GM21576 (cell line): ENCODE measurements around the gene SPSB4.
"Not testable (repeated sequence)": the region's sequence is repeated elsewhere in the genome, so short reads cannot be mapped to it uniquely, and the experiment has no call there.

Source experiments
- ATAC-seq: cut with Tn5 transposase; IDR thresholded peaks from one replicate; pipeline ENCODE4 v1.9.1; 2021; ENCODE audit warnings: mild to moderate bottlenecking, moderate library complexity; ENCODE audit not compliant: unreplicated experiment

SPSB4 gene

DNA sequence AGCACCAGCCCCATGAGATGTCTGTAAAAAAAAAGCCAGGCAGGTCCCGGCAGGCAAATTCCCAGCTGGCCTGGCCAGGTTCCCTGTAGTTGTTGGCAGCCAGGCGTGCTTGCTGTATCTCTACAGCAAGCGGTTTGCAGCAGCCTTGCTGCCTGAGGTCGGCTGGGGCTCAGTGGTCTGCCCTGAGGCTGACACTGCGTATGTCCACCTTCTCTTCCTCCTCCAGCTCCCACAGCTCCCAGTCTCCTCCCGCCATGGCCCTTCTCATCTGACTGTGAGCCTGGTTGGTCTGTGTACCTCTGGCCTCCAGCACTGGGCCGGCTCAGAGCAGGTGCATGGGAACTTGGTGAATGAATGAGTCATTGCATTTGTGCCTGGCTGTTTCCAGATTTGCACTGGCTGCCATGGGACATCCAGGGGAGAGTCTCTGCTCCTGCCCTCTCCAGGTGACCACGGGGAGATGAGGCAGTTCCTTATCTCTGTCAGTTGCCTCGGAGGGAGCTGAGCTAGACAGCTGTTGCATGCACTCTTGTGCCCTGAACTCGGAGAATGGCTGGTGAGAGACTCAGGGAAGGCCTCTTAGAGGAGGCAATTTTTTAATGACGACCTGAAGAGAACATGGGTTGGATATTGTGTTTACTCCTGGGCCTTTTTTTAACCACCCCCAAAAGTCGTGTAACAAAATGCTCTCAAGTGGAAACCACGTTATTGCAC lies 43.0 kb downstream of the SPSB4 start:
- ATAC-seq = no peak

DNA sequence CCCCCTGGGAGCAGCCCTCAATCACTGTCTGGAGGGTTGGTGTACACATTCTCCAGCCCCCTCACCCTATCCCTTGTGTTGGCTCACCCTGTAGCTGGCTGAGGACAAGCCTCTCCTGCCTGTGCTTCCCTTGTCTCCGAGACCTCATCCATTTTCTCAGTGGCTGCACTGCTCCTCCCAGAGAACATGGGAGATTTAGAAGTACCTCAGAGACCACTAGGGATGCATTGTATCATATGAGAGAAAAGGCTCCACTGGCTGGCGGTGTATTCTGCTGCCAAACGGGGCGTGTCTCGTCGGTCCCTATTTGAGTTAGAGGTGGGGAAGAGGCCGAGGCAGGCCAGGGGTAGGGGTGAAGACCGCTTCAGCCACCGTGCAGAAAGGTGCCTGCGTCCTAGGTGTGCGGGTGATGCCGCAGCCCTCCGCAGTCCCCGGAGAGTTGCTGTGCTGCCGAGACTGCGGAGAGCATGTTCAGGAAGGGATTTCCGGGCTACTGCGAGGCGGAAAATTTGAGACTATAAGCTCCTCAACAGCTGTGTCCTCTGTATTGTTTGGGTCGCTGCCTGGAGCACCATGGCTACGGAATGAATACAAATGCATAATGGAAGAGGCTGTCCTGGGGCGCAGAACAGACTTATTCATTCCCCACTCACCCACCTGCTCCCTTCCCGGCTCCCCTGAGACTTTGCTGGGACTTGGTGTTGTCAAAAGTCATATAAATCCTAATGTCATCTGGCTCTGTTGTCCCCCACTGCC lies 43.8 kb downstream of the SPSB4 start:
- ATAC-seq = no peak

DNA sequence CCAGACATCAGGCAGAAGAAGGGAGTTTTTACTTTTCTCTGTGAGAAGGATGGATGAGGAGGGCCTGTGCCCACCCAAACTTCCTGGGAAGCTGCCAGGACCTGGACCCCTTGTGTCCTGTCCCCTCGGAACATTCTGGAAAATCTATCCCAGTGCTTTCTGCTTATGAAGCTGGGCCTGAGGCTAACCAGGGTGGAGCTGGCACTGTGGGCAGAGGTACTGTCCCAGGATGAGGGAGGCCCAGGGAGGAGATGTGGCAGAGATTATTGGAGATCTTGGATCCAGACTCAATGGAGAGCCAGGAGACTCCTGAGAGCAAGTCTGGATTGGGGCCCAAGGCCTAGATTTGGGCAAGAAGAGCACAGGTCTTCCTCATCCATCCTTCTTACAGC lies 44.4 kb downstream of the SPSB4 start:
- no peak for ATAC-seq

DNA sequence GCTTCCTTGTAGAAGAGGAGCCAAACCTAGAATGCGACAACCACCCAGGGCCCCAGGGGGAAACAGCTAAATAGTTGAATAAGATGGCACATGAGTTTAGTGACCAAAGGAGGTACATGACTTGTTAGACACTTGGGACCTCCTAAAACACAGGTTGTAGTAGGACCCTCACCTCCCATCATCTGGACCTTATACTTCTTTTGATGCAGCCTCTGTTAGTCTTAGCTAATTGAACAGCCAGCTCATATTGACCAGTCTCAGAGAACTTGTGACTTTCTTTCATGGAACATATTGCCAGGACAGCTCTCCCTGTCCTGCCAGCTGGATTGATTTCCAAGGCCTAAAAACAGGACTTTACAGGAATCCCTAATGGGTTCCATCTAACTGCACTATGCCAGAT lies 45.0 kb downstream of the SPSB4 start:
- no peak for ATAC-seq

DNA sequence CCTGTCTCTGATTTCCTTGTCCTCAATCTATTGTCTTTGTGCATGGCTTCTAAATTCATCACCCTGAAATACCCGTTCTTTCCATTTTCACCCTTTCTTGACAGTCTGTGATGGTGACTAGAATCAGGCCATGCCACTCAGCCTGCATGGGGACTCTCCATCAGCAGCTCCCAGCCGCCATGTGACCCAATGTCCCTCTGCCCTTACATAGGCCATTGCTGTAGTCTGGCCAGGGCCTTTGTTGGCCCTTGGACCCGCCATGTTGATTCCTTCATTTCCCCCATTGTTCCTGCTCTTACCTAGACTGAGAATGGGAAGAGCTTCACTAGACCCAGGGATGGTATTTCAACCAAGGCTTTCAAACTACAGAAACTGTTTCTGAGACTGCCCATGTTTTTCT lies 45.8 kb downstream of the SPSB4 start:
- ATAC-seq = no peak

DNA sequence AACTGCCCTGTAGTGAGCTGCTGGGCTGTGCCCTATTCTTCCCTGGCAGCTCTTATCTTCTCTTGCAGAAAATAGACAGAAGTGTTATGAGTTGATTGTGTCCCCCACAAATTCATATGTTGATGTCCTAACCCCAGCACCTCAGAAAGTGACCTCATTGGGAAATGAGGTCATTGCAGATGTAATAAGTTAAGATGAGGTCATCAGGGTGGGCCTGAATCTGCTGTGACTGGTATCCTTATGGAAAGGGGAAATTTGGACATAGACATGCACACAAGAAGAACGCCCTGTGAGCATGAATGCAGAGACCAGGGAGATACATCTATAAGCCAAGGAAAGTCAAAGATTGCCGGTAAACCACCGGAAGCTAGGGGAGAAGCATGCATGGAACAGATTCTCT lies 49.0 kb downstream of the SPSB4 start:
- ATAC-seq = no peak

DNA sequence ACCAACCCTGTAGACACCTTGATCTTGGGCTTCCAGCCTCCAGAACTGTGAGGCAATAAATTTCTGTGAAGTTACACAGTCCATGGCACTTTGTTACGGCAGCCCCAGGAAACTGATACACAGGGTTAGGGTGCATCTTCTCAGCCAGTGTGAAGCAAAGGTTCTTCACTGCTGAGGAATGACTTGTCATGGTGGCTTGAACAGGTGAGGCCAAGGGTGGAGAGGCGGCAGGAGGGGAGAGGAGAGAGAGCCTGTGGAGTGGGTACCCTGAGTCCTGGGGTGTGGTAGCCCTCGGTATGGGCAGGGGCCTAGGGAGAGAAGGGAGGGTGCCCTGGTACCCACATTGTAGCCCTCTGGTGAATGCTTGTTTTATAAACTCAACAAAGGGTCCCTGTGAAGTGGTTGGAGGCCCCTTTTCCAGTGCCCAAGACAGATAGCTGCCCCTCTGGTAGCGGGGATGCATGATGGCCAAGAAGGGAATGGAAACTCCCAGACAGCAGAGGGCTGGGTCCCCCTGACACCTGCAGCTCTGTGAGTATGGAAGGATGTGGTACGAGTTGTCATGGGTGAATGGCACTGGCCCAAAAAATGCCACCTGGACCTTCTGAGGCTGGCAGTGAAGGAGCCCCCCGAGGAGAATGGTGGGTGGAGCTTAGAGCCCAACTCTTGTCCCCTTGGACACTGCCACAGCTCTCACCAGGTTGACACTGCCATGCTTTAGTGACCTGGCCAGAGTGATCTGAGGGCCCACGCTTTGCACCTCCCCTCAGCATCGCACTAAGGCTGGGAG lies 49.6 kb downstream of the SPSB4 start:
- ATAC-seq = no peak

DNA sequence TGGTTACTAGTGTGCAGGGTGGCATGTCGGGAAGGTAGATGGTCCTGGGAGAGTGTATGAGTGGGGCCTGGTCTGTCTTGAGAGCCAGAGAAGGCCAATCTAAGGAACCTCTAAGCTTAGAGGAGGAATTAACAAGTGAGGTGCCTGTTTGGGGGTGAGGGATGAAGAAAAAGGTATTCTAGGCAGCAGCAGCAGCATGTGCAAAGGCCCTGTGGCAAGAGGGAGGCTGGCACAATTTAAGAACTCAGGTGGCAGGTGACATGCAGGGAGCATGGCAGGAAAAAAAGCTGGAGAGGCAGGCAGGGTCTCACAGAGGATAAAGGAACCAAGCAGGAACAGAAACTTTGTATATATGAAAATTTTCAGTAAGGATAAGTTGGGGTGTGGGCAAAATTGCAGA lies 51.2 kb downstream of the SPSB4 start:
- ATAC-seq = no peak

DNA sequence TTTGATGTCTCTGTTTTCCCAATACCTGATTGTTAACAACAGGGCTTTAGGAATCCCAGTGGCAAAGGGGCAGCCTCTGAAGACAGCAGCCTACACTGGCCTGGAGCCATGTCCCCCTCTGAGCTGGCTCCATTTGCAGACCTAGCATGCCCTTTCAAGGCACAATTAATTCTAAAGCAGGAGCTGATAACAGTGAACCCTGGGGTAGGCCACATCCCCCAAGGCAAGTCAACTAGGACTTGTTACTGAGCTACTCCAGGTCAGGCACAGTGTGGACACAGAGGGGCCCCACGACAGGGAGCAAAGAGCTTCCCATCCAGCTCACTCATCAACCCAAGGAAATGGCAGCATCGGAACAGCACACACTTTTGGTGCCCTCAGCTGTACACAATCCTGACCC lies 51.9 kb downstream of the SPSB4 start:
- no peak for ATAC-seq

DNA sequence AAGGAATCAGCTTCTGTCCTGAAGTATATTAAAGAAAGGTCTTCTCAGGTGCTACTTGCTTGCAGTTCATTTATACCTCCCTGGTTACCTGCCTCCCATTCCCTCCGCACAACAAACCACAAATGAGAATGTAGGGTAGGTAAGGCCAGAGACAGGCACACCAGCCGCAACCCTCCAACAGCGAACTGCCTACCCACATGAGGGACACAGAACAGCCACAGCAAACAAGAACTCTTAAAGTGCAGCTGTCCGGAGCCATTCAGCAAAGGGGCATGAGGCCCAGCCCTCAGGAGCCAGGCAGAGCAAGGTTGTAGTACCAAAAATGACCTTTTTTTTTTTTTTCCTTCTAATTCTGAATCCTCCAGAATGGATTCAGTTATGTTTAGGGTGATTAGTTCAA lies 52.4 kb downstream of the SPSB4 start:
- ATAC-seq = no peak

DNA sequence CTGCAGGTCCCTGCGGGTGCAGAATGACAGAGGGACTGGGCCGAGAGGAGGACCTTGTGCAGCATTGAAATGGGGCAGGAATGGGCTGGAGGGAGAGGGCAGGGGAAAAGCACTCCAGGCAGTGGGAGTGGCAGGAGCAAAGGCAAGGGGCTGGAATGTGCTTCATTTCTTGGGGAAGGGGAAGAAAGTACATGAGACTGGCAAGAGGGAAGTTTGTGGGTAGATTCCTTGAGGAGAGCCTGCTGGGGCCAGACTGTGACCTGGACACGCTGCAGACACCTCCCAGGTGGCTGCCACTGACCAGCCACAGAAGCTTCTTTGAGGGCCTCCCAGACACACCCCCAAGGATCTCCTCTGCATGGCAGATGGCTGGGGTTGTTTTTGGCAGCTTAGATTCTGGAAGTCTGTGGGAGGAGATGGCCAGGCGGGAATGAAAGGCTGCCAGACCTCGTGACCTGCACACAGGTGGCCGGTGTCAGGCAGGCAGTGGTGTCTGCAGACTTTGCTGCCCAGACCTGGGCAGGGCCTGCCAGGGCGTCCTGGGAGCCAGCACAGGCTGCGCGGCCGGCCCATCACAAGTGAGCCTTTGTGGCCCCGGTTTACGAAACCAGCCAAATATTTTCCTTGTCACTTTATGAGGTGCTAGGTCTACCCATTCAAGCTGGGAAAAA lies 53.1 kb downstream of the SPSB4 start:
- no peak for ATAC-seq

DNA sequence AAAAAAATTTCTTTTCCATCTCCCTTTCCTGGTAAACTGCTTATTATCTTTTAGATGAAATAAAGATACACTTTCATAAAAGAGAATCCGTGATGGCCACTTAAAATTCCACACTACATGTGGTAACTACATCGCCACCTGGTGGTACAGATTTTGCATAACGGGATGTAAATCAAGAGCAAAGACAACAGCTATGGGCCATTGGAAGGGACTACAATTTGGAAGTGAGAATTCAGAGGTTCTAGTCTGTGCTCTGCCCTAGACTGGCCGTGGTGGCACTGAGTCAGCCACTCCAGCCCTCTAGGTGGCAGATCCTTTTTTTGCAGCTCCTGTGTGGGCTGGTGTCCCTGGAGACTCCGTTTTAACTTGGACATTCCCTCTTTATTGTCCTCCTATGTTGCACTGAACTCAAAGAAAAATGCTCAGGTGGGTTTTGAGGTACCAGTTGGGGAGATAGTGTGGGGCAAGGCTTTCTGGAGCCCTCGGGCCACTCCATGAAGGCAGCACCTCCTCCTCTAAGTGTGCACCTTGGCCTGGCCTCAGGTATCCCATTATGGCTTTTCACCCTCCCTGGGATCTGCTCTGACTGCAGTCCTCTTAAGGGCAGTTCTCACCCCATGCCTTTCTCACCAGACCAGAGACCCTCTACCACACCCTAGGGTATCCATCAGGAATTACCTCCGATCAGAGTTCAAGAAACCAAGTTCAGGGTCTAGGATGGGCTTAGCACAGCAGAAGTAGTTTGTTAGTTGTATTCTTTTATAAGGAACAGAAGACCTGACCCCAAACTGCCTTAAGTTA lies 54.9 kb downstream of the SPSB4 start:
- peak; percentile 76 for ATAC-seq

DNA sequence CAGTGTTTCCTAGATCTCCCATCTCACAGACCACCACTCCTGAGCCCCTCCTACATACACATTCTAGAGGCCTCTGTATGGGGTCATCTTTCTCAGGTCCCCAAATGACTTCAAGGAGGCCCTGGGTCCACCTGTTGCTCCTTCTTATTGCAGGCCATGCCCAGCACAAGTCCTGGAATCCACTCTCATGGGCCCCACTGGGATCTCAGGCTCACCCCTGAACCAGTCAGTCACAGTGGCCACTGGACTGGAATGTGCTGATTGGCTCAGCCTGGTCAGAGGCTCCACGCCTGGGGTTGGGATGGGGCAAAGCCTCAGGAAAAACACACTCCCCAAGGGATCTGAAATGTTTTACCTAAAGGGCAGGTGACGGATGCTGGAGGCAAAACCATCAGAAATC lies 55.7 kb downstream of the SPSB4 start:
- no peak for ATAC-seq

DNA sequence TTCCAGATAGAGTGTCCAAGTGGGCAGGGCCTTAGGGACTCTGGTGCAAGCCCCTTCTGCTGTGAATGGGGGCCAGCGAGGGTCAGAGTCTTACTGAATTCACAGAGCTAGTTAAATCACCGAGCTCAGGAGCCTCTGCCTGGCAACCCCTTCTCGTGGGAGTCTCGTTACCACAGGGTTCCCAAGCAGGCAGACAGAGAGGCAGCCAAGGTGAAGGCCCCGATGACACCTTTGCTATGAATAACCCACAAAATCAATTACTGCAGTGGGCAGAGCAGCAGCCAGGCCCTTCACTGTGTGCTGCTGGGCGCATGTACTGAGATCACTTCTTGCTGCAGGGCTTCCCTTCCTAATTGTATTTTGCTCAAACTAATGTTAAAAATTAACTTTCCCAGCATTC lies 56.9 kb downstream of the SPSB4 start:
- ATAC-seq = no peak

DNA sequence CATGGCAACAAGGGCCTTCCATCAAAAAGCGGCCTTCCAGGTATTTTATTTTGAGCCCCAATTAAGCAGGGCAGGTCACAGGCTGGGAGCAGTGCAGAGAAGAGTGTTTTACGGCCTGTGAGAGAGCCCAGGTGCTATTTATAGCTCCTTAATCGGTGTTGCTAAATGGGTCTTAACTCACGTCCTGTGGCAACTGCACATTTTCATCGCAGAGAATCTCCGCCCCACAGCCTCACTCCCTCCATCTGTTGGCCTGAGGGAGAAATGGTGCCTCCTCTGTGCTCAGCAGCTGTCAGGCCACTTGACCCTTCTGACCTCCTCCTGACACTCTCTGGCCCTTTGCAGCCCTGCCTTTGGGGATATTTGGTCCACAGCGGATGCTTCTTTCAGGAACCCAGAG lies 58.6 kb downstream of the SPSB4 start:
- no peak for ATAC-seq

DNA sequence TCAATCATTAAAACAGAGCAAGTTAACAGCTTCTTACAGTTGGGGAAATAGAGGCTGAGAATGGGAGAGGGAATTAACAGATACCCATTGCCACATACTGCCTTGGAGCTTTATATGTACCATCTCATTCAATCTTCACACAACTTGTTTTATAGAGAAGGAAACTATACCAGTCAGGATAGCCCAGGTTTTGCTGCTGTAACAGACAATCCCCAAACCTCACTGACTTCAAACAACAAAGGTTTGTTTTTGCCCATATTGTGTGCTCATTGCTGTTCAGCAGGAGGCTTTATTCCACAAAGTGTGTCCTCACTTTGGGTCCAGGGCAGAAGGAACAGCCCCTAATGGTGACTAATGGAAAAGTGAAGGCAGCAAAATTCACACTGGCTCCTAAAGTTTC lies 59.2 kb downstream of the SPSB4 start:
- ATAC-seq = no peak

DNA sequence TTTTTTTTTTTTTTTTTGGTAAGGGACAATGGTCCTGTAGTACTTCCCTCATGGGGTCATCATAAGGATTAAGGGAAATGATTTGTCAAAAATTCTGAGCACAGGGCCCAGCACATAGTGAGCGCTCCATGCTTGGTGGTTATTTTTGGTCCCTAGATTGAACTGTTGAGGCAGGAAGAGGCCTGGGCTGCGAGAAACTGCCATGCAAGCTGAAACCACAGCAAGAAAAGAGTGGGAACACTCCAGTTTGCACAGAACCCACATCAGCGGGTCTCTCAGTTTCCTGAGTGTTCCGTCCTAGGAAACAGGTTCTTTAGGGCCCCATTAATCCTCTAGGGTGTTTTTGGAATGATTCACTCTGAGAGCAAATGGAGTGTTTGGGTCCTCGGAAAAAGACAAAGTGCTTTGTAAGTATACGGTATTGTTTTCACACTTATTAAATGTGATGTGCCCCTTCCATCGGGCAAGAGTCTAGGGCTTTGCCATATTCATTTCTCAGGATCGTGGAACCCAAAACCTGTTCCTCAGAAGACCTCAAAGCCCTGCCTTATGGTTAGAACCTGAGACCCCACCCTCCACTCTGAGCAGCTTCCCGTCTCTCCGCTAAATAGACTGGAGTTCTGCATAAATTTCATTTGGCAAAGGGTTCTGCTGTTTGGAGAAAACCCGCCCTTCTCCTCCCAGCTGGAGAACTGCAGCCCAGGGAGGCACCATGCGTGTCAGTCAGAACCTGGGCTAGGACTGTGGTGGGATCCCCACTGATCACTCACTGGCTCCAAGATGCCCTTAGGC lies 60.4 kb downstream of the SPSB4 start:
- ATAC-seq = no peak

DNA sequence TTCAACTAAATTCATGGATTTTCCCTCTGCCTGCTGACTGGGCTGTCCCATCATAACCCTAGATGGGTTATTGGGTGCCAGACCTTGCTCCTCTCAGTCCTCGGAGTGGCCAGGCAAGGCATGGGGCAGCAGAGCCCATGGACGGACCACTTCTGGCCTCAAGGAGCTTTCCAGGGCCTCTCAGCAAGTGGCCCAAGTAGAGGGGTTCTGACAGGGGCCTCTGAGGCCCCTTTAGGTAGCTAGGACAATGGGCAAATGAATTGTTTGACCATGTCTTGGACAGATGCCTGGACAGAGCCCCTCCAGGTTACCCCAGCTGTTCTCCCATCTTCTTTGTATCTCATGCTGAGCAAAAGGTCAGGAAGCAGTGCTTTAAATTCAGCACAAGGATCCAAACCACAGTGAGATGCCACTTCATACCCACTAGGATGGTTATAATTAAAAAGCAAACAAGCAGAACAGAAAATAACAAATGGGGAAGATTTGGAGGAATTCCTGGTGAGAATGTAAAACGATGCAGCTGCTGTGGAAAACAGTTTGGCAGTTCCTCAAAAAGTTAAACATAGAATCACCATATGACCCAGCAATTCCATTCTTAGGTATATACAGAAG lies 61.6 kb downstream of the SPSB4 start:
- ATAC-seq = no peak

DNA sequence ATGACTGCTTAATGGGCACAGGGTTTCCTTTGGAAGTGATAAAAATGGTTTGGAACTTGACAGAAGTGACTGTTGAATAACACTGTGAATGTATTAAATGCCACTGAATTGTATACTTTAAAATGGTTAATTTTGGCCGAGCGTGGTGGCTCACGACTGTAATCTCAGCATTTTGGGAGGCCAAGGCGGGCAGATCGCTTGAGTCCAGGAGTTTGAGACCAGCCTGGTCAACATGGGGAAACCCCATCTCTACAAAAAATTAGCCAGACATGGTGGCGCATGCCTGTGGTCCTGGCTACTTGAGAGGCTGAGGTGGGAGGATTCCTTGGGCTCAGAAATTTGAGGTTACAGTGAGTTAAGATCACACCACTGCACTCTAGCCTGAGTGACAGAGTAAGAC lies 62.5 kb downstream of the SPSB4 start:
- ATAC-seq = not testable (repeated sequence)
